Measurements from ENCODE around the gene SMC1B. TPM values are rescaled to one million over a fixed set of nuclear protein-coding genes. Genes with fewer than 3 reads are reported as not detected.

SMC1B gene
- total and polyA plus RNA-seq, 2 donors, result 0.11 to 0.19 TPM

DNA sequence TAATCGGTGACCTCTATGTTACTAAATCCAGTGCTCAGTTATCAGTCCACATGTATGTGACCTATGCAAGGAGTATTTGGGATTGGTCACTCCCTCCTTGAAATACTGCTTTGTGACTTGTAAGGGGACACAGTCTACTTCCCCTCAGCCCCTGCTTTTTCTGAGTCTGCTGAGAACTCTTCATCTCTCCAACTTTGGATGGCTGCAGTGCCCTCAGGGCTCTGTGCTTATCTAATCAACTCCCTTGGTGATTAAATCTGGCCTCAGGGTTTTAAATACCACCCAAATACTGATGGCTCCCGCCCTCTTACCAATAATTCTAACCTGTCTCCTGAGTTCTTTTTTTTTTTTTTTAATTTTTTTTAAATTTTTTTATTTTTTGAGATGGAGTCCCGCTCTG, 63.5 kb downstream of the SMC1B start:
- no peak overlapping the region for H3K4me3 ChIP-seq (ENCODE audit: low read length in 2 of 2)
- DNase-seq (ENCODE audit: low read depth in 6 of 9, low spot score in 9 of 9), result no peak
- H3K36me3 ChIP-seq (ENCODE audit: control insufficient read depth in 2 of 2, insufficient read depth in 2 of 2, low read length in 1 of 2), result peaks cover 0 to 3% of the 10 kb centered on the region in 2 donors
- no peaks in the 10 kb centered on the region for H3K9me3 ChIP-seq (ENCODE audit: control insufficient read depth in 2 of 2, insufficient read depth in 1 of 2, low read length in 1 of 2)
- WGBS, result 98% methylated on average over 3 of the region's 3 CpGs
- no peak overlapping the region for H3K27ac ChIP-seq (ENCODE audit: low read depth in 1 of 2, low read length in 1 of 2)
- H3K4me1 ChIP-seq (ENCODE audit: control insufficient read depth in 2 of 2, insufficient read depth in 2 of 2, low read length in 2 of 2), result peaks cover 3 to 12% of the 10 kb centered on the region in 2 donors
- H3K27me3 ChIP-seq (ENCODE audit: control insufficient read depth in 2 of 2, insufficient read depth in 1 of 2, low read length in 1 of 2), result no peaks in the 10 kb centered on the region

DNA sequence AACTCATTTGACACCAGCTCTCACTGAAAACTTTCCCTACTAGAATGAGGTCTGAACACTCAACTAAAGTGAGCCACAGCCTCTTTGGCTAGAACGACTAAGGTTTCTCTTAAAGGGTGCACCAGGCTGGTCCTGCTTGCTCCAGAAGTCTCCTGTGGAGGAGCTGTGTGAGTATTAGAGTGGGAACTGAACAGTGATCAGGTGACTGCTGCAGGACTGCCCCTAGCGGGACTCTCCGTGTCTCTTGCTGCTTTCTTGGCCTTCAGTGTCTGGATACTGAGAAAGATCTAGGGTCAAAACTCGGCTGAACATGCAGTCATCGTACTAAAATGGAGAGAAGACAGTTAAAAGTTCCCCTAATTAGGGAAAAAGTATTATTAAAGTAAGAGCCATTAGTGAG, 69.1 kb downstream of the SMC1B start:
- H3K9me3 ChIP-seq (ENCODE audit: control insufficient read depth in 2 of 2, insufficient read depth in 1 of 2, low read length in 1 of 2), result no peaks in the 10 kb centered on the region
- H3K27me3 ChIP-seq (ENCODE audit: control insufficient read depth in 2 of 2, insufficient read depth in 1 of 2, low read length in 1 of 2), result no peaks in the 10 kb centered on the region
- peaks cover 3 to 11% of the 10 kb centered on the region in 2 donors for H3K4me1 ChIP-seq (ENCODE audit: control insufficient read depth in 2 of 2, insufficient read depth in 2 of 2, low read length in 2 of 2)
- WGBS, result 82% methylated on average over 5 of the region's 5 CpGs
- DNase-seq (ENCODE audit: low read depth in 6 of 9, low spot score in 9 of 9), result no peak
- H3K27ac ChIP-seq (ENCODE audit: low read depth in 1 of 2, low read length in 1 of 2), result no peak overlapping the region
- H3K4me3 ChIP-seq (ENCODE audit: low read length in 2 of 2), result no peak overlapping the region
- peaks cover 13 to 16% of the 10 kb centered on the region in 2 donors for H3K36me3 ChIP-seq (ENCODE audit: control insufficient read depth in 2 of 2, insufficient read depth in 2 of 2, low read length in 1 of 2)

DNA sequence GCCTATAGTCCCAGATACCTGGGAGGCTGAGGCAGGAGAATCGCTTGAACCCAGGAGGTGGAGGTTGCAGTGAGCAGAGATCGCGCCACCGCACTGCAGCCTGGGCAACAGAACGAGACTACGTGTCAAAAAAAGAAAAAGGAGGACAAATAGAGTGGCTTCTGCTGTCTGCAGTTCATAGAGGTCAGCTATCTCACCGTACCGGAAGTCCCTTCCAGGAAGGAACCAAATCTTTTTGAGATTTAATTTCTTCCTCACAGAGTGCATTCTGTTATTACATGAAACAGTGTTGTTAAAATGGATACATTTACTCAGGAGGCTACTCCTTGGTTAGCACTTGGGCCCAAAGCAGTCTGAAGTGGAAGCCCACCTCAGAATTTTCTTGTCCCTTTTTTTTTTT, 70.3 kb downstream of the SMC1B start:
- DNase-seq (ENCODE audit: low read depth in 6 of 9, low spot score in 9 of 9), result no peak
- 98% methylated on average over 8 of the region's 8 CpGs for WGBS
- Histone ChIP-seq H3K4me1 (ENCODE audit: control insufficient read depth in 2 of 2, insufficient read depth in 2 of 2, low read length in 2 of 2) (peaks cover 3 to 11% of the 10 kb centered on the region in 2 donors), H3K9me3 (ENCODE audit: control insufficient read depth in 2 of 2, insufficient read depth in 1 of 2, low read length in 1 of 2) (no peaks in the 10 kb centered on the region), H3K4me3 (ENCODE audit: low read length in 2 of 2) (no peak overlapping the region), H3K27ac (ENCODE audit: low read depth in 1 of 2, low read length in 1 of 2) (no peak overlapping the region), H3K36me3 (ENCODE audit: control insufficient read depth in 2 of 2, insufficient read depth in 2 of 2, low read length in 1 of 2) (peaks cover 16 to 20% of the 10 kb centered on the region in 2 donors), H3K27me3 (ENCODE audit: control insufficient read depth in 2 of 2, insufficient read depth in 1 of 2, low read length in 1 of 2) (no peaks in the 10 kb centered on the region)

DNA sequence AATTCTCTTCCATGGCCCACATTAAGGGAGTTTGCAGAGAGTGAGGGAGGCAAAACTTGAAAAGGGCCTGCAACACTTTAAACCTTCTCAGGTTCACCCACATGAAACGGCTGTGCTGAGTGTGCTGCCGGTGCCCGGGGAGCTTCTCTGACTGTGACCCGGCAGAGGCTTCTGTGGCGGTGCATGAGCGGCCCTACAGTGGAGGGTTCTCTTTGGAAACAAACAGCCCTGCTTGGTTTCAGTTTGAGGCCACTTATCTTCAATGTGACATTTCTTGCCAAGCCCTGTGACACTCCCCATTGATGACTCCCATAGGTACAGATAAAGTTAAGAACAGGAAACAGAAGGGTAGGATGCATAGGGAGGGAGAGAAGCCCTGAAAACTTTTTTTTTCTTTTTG, 71.9 kb downstream of the SMC1B start:
- peaks cover 10 to 23% of the 10 kb centered on the region in 2 donors for H3K4me1 ChIP-seq (ENCODE audit: control insufficient read depth in 2 of 2, insufficient read depth in 2 of 2, low read length in 2 of 2)
- no peaks in the 10 kb centered on the region for H3K9me3 ChIP-seq (ENCODE audit: control insufficient read depth in 2 of 2, insufficient read depth in 1 of 2, low read length in 1 of 2)
- WGBS, result 36% methylated on average over 6 of the region's 6 CpGs
- peaks cover 13 to 20% of the 10 kb centered on the region in 2 donors for H3K36me3 ChIP-seq (ENCODE audit: control insufficient read depth in 2 of 2, insufficient read depth in 2 of 2, low read length in 1 of 2)
- H3K27ac ChIP-seq (ENCODE audit: low read depth in 1 of 2, low read length in 1 of 2), result peak overlapping the region; percentile 66 to 67
- peak in 5 of 9 donors; percentile 53 to 92 (median 60) for DNase-seq (ENCODE audit: low read depth in 6 of 9, low spot score in 9 of 9)
- no peaks in the 10 kb centered on the region for H3K27me3 ChIP-seq (ENCODE audit: control insufficient read depth in 2 of 2, insufficient read depth in 1 of 2, low read length in 1 of 2)
- no peak overlapping the region for H3K4me3 ChIP-seq (ENCODE audit: low read length in 2 of 2)

DNA sequence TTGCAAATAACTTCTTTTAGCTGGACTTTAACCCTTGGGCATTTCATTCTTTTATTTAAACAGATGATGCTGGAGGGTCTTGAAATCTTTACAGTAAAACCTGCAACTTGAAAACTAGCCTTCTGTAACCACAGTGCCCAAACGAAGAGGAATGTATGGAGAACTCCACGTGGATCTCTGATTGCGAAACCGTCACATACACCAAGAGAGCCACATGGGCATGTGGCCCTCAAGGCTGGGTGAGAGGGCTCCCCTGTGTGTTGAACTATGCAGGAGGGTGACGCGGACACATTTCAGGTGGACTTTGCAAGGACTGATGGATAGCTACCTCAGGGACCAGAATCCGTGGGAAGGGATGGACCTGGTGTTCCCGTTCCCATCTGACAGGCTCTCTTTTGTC, 73.1 kb downstream of the SMC1B start:
- no peak overlapping the region for H3K4me3 ChIP-seq (ENCODE audit: low read length in 2 of 2)
- no peak overlapping the region for H3K27ac ChIP-seq (ENCODE audit: low read depth in 1 of 2, low read length in 1 of 2)
- no peak for DNase-seq (ENCODE audit: low read depth in 6 of 9, low spot score in 9 of 9)
- 91% methylated on average over 8 of the region's 8 CpGs for WGBS
- H3K27me3 ChIP-seq (ENCODE audit: control insufficient read depth in 2 of 2, insufficient read depth in 1 of 2, low read length in 1 of 2), result no peaks in the 10 kb centered on the region
- H3K9me3 ChIP-seq (ENCODE audit: control insufficient read depth in 2 of 2, insufficient read depth in 1 of 2, low read length in 1 of 2), result no peaks in the 10 kb centered on the region
- peaks cover 23 to 26% of the 10 kb centered on the region in 2 donors for H3K36me3 ChIP-seq (ENCODE audit: control insufficient read depth in 2 of 2, insufficient read depth in 2 of 2, low read length in 1 of 2)
- H3K4me1 ChIP-seq (ENCODE audit: control insufficient read depth in 2 of 2, insufficient read depth in 2 of 2, low read length in 2 of 2), result peaks cover 12 to 25% of the 10 kb centered on the region in 2 donors

DNA sequence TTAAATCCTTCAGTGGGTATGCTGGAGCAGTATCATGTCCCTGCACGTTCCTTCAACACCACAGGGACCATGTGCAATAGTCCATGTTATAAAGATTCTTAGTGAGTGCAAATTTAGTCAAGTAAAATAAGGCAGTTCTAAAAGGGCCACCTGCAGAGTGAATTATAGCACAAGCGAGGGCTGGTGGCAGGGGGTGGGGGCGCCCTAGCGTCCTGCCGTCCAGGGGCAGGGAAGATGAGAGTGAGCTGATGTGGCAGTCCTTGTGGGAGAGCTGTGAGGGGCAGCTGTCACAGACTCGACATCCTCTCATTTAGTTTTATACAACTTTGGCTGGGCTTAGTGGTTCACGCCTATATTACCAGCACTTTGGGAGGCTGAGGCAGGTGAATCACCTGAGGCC, 74.6 kb downstream of the SMC1B start:
- Histone ChIP-seq H3K4me1 (ENCODE audit: control insufficient read depth in 2 of 2, insufficient read depth in 2 of 2, low read length in 2 of 2) (peaks cover 12 to 25% of the 10 kb centered on the region in 2 donors), H3K9me3 (ENCODE audit: control insufficient read depth in 2 of 2, insufficient read depth in 1 of 2, low read length in 1 of 2) (no peaks in the 10 kb centered on the region), H3K27ac (ENCODE audit: low read depth in 1 of 2, low read length in 1 of 2) (no peak overlapping the region), H3K36me3 (ENCODE audit: control insufficient read depth in 2 of 2, insufficient read depth in 2 of 2, low read length in 1 of 2) (peaks cover 30 to 33% of the 10 kb centered on the region in 2 donors), H3K4me3 (ENCODE audit: low read length in 2 of 2) (no peak overlapping the region), H3K27me3 (ENCODE audit: control insufficient read depth in 2 of 2, insufficient read depth in 1 of 2, low read length in 1 of 2) (no peaks in the 10 kb centered on the region)
- 97% methylated on average over 7 of the region's 7 CpGs for WGBS
- DNase-seq (ENCODE audit: low read depth in 6 of 9, low spot score in 9 of 9), result no peak

DNA sequence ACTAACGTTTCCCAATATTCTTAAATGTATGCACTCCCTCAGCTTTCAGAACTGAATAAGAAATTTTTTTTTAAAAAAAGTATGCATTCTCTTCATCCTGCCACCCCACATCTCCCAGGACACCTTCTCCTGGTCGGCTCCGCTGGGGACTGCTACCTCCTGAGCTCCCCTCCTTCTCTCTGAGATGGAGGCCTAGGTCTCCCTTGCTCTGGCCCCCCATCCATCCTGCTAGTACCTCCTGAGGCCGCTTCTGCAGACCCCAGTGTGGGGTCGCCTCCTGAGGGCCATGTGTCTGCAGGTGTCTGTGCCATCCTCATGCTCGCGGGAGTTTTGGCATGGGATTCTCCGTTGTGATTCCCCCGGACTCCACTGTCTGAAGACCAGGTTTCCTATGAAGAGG, 75.9 kb downstream of the SMC1B start:
- WGBS, result 92% methylated on average over 9 of the region's 9 CpGs
- Histone ChIP-seq H3K27me3 (ENCODE audit: control insufficient read depth in 2 of 2, insufficient read depth in 1 of 2, low read length in 1 of 2) (no peaks in the 10 kb centered on the region), H3K4me3 (ENCODE audit: low read length in 2 of 2) (no peak overlapping the region), H3K9me3 (ENCODE audit: control insufficient read depth in 2 of 2, insufficient read depth in 1 of 2, low read length in 1 of 2) (no peaks in the 10 kb centered on the region), H3K27ac (ENCODE audit: low read depth in 1 of 2, low read length in 1 of 2) (no peak overlapping the region), H3K4me1 (ENCODE audit: control insufficient read depth in 2 of 2, insufficient read depth in 2 of 2, low read length in 2 of 2) (peaks cover 12 to 25% of the 10 kb centered on the region in 2 donors), H3K36me3 (ENCODE audit: control insufficient read depth in 2 of 2, insufficient read depth in 2 of 2, low read length in 1 of 2) (peaks cover 32 to 33% of the 10 kb centered on the region in 2 donors)
- no peak for DNase-seq (ENCODE audit: low read depth in 6 of 9, low spot score in 9 of 9)

DNA sequence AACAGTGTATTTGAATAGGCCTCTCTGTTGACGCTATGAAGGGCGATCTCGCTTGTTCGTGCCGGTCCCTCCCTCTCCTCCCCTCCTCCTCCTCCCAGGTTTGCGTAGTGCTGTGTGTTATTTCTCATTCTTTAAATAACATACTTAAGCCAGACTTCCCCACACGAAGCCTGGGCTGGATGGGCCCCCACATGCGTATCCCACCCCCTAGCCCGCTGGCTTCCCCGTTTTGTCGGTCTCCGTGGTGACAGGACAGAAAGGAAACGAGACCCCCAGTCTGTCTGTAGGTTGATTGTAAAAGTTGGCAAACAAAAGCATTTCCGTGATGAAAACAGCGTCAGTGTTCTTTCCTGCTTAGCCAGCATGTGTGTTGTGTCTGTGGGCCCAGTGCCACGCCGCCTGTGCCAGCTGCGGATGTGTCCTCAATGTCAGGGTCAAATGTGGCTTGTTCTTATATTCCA, 76.4 kb downstream of the SMC1B start:
- H3K4me3 ChIP-seq (ENCODE audit: low read length in 2 of 2), result peak overlapping the region in 1 of 2 donors; percentile 37
- H3K27me3 ChIP-seq (ENCODE audit: control insufficient read depth in 2 of 2, insufficient read depth in 1 of 2, low read length in 1 of 2), result no peaks in the 10 kb centered on the region
- WGBS, result 17% methylated on average over 18 of the region's 18 CpGs
- peaks cover 12 to 25% of the 10 kb centered on the region in 2 donors for H3K4me1 ChIP-seq (ENCODE audit: control insufficient read depth in 2 of 2, insufficient read depth in 2 of 2, low read length in 2 of 2)
- H3K27ac ChIP-seq (ENCODE audit: low read depth in 1 of 2, low read length in 1 of 2), result peak overlapping the region; percentile 58 to 90
- H3K9me3 ChIP-seq (ENCODE audit: control insufficient read depth in 2 of 2, insufficient read depth in 1 of 2, low read length in 1 of 2), result no peaks in the 10 kb centered on the region
- peaks cover 31 to 38% of the 10 kb centered on the region in 2 donors for H3K36me3 ChIP-seq (ENCODE audit: control insufficient read depth in 2 of 2, insufficient read depth in 2 of 2, low read length in 1 of 2)
- DNase-seq (ENCODE audit: low read depth in 6 of 9, low spot score in 9 of 9), result peak in 4 of 9 donors; percentile 18 to 78 (median 36)

DNA sequence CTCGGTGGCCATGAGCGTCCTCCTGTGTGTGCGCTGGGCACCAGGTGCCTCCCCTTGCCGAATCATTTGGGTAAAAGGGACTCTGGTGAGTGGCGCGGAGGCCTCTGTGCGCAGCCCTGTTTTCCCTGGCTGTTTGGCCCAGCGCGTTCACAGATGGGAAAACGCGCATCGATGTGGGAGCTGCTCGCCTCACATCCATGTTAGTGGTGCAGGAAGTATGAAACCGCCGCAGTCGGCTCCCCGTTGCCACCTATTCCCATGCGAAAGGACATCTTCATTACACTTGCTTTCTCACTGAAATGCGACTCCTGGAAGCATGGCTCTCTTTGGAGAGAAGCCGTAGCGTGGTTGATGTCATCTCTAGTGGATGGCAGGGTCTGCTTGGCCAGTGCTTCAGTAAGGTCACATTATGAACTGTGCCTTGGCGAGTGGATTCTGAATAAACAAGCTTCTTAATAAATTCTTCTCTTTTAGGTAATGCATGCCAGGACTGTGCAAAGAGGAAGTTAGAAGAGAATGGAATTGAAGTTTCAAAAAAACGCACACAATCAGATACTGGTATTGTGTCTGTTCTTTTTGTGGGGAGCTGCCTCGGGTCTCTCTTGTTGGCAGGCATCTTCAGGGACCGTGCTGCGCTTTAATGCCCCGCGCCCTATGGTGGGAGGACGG, 77.4 kb downstream of the SMC1B start:
- Histone ChIP-seq H3K27me3 (ENCODE audit: control insufficient read depth in 2 of 2, insufficient read depth in 1 of 2, low read length in 1 of 2) (no peaks in the 10 kb centered on the region), H3K4me3 (ENCODE audit: low read length in 2 of 2) (no peak overlapping the region), H3K4me1 (ENCODE audit: control insufficient read depth in 2 of 2, insufficient read depth in 2 of 2, low read length in 2 of 2) (peaks cover 9 to 21% of the 10 kb centered on the region in 2 donors), H3K36me3 (ENCODE audit: control insufficient read depth in 2 of 2, insufficient read depth in 2 of 2, low read length in 1 of 2) (peaks cover 37 to 42% of the 10 kb centered on the region in 2 donors), H3K27ac (ENCODE audit: low read depth in 1 of 2, low read length in 1 of 2) (peak overlapping the region in 1 of 2 donors; percentile 36), H3K9me3 (ENCODE audit: control insufficient read depth in 2 of 2, insufficient read depth in 1 of 2, low read length in 1 of 2) (no peaks in the 10 kb centered on the region)
- WGBS, result 91% methylated on average over 29 of the region's 29 CpGs
- no peak for DNase-seq (ENCODE audit: low read depth in 6 of 9, low spot score in 9 of 9)

Measured in thymus (tissue), 11 donors.